ENCODE measurements around the gene THOC2.
"Not testable (repeated sequence)": the region's sequence is repeated elsewhere in the genome, so short reads cannot be mapped to it uniquely, and the experiment has no call there.

THOC2 gene

GRCh38 chrX:123732670-123733363, at the start of gene THOC2:
TSS of gene THOC2 (minus strand) at chrX:123733052. CDS start at chrX:123733022, 30 bp downstream.
- DNase-seq: peak; percentile 68

GRCh38 chrX:123781786-123782185, 48.9 kb upstream of the THOC2 start:
- DNase-seq: not testable (repeated sequence)

GRCh38 chrX:123779908-123780396, 47.1 kb upstream of the THOC2 start:
- DNase-seq: no peak

- no peak for DNase-seq
Measured at GRCh38 chrX:123773258-123773988, 40.6 kb upstream of the THOC2 start.

GRCh38 chrX:123771449-123772064, 38.7 kb upstream of the THOC2 start:
- DNase-seq: no peak

- DNase-seq: peak; percentile 14
Measured at GRCh38 chrX:123764967-123765871, 32.4 kb upstream of the THOC2 start.

GRCh38 chrX:123759849-123760248, 27.0 kb upstream of the THOC2 start:
- not testable (repeated sequence) for DNase-seq

- DNase-seq: not testable (repeated sequence)
Measured at GRCh38 chrX:123757794-123758193, 24.9 kb upstream of the THOC2 start.

GRCh38 chrX:123756320-123756719, 23.5 kb upstream of the THOC2 start:
- DNase-seq: no peak

GRCh38 chrX:123755107-123755506, 22.3 kb upstream of the THOC2 start:
- DNase-seq: no peak

- no peak for DNase-seq
Measured at GRCh38 chrX:123753656-123754350, 21.0 kb upstream of the THOC2 start.

GRCh38 chrX:123749643-123750042, 16.8 kb upstream of the THOC2 start:
- DNase-seq: no peak

GRCh38 chrX:123745511-123745910, 12.7 kb upstream of the THOC2 start:
- DNase-seq: no peak

GRCh38 chrX:123743312-123743711, 10.5 kb upstream of the THOC2 start:
- DNase-seq: no peak

GRCh38 chrX:123742440-123742839, 9.6 kb upstream of the THOC2 start:
- no peak for DNase-seq

- DNase-seq: no peak
Measured at GRCh38 chrX:123740536-123740935, 7.7 kb upstream of the THOC2 start.

GRCh38 chrX:123740006-123740405, 7.2 kb upstream of the THOC2 start:
- no peak for DNase-seq

- no peak for DNase-seq
Measured at GRCh38 chrX:123739474-123739873, 6.6 kb upstream of the THOC2 start.

- no peak for DNase-seq
Measured at GRCh38 chrX:123738378-123738940, 5.6 kb upstream of the THOC2 start.

GRCh38 chrX:123736333-123736921, 3.6 kb upstream of the THOC2 start:
- no peak for DNase-seq

GRCh38 chrX:123735137-123735536, 2.3 kb upstream of the THOC2 start:
- not testable (repeated sequence) for DNase-seq
